GM19467 (cell line): Measurements from ENCODE around the gene LRSAM1.

Experiments used
- ATAC-seq: cut with Tn5 transposase; IDR thresholded peaks from one replicate; pipeline ENCODE4 v1.9.1; 2021; ENCODE audit warnings: mild to moderate bottlenecking, moderate library complexity; ENCODE audit not compliant: unreplicated experiment

Gene LRSAM1

DNA sequence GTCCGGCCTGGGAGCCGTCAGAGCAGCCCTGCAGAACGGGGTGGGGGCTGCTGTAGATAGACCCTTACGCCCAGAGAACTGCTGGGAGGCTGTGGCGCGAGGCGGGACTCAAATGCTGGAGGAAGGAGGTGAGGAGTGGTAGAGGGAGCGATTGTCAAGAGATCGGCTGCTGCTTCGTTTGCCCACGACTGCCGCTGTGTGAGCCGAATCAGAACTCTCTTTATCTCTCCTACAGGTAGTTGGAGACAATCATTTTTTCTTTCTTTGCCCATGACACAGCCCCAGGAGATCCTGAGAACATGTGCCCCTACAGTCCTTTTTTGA lies 26.7 kb upstream of the LRSAM1 start:
- no peak for ATAC-seq

DNA sequence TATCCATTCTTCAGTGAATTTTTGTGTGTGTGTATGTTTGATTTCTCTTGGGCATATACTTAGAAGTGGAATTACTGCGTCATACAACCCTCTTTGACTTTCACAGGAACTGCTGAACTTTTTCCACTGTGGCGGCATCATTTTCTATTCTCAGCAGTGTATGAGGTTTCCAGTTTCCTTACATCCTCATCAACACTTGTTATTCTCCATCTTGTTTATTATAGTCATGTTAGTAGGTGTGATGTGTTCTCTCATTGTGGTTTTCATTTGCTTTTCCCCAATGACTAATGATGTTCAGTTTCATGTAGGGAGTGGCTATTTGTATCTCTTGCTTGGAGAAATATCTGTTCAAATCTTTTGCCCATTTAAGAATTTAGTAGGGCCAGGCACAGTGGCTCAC lies 24.6 kb upstream of the LRSAM1 start:
- no peak for ATAC-seq

DNA sequence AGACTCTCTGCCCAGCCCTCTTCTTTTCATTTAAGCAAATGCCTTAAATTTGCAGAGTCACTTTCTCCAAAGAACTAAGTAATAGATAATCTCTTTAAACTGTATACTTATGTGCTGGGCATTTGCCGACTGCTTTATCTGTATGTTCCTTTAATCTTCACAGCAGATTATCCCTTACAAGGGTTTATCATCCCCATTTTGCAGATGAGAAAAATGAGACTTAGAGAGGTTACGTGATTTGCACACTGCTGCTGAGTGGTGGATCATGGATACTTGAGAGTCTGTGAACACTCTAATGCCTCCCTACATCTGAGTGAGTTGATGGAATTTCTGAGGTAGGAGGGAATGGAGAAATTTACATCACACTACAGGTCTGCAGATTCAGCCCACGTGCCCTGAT lies 23.0 kb upstream of the LRSAM1 start:
- ATAC-seq: no peak

DNA sequence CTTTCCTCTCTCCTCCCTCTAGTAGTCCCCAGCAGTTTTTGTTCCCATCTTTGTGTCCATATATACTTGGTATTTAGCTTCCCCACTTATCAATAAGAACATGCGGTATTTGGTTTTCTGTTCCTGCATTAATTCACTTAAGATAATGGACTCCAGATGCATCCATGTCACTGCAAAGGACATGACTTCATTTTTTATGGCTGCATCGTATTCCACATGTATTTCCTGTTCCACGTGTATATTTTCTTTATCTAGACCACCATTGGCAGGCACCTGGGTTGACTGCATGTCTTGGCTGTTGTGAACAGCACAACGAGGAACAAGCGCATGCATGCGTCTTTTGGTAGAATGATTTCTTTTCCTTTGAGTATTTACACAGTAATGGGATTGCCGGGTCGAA lies 20.9 kb upstream of the LRSAM1 start:
- no peak for ATAC-seq

DNA sequence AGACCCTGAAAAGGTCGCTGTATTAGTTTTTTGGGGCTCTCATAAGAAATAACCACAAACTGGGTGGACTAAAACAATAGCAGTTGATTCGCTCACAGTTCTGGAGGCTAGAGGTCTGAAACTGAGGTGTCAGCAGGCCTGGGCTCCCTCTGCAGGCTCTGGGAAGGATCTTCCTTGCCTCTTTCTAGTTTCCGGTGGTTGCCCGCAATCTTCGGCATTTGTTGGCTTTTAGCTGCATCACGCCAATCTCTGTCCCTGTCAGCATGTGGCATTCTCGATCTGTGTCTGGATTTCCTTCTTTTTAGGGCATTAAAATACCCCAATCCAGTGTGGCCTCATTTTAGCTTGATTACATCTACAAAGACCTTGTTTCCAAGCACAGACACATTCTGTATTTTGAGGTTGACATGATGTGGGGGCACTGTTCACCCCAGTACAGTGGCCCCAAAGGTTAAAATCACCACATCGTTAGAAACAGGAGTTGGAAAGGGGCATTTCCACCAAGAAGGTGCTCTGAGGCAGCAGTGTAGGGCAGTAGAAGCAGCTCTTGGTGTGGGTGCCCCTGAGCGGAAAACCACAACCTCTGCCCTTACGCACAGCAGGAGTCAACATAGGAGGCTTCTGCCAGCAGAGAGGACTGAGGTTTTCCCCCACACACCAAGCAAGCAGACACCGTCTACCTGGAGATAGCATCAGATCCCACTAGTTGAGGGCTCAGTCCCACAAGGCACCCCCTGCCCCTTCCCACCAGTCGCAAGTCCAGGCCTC lies 13.6 kb upstream of the LRSAM1 start:
- no peak for ATAC-seq

DNA sequence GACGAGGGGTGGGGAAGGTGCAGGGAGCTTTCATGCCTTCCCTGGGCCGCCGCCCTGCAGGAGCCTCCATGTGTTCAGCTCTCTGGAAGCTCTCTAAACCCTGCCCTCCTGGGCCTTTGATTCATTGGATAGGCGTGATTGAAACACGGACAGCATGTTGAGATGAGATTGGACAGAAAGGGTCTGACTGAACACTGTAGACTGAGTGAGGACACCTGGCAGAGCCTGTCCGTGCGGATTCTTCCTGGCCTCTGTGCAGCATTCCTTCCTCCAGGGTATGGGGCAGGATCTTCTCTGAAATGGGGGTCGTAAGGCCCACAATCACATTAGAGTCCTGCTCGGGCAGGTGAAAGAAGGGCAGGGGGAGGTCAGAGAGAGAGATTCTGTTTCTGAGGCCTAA lies 12.9 kb upstream of the LRSAM1 start:
- ATAC-seq: no peak

DNA sequence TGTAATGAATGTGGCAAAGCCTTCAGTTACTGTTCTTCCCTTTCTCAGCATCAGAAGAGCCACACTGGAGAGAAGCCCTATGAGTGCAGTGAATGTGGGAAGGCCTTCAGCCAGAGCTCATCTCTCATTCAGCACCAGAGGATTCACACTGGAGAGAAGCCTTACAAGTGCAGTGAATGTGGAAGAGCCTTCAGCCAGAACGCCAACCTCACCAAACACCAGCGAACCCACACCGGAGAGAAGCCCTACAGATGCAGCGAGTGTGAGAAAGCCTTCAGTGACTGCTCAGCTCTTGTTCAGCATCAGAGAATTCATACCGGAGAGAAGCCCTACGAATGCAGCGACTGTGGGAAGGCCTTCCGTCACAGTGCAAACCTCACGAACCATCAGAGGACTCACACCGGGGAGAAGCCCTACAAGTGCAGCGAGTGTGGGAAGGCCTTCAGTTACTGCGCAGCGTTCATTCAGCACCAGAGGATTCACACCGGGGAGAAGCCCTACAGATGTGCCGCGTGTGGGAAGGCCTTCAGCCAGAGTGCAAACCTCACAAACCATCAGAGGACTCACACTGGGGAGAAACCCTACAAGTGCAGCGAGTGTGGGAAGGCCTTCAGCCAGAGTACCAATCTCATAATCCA lies 6.9 kb upstream of the LRSAM1 start:
- no peak for ATAC-seq

DNA sequence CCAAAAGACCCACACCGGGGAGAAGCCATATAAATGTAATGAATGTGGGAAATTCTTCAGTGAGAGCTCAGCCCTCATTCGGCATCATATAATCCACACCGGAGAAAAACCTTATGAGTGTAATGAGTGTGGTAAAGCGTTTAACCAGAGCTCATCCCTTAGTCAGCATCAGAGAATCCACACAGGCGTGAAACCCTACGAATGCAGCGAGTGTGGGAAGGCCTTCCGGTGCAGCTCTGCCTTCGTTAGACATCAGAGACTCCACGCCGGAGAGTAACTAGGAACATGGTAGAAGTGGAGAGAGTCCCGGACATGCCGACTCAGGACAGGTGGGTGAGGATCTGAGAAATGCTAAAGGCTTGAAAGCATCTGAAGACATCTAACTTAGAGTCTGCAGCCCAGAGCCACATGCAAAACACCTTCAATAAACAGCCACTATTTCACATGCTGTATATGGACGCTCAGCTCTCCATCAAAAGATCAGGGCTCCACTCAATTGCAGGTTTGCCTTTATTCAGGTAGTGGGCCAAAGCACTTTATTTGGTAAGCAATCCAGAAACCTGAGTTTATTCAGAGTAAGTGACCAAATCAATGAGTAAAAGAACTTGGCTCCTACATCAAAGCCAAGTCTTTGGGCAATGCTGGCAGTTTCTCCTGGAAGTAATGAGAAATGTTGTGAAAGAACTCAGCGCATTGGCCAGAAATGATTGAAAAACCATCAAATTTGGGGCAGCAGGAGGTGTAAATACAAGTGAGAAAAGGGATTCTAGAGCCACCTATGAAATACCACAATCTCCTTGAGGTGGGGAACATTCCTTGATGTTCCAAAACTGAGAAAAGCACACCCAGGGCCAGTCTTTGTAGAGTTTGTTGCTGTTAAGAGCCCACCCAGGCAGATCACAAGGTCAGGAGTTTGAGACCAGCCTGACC lies 6.1 kb upstream of the LRSAM1 start:
- ATAC-seq: no peak

DNA sequence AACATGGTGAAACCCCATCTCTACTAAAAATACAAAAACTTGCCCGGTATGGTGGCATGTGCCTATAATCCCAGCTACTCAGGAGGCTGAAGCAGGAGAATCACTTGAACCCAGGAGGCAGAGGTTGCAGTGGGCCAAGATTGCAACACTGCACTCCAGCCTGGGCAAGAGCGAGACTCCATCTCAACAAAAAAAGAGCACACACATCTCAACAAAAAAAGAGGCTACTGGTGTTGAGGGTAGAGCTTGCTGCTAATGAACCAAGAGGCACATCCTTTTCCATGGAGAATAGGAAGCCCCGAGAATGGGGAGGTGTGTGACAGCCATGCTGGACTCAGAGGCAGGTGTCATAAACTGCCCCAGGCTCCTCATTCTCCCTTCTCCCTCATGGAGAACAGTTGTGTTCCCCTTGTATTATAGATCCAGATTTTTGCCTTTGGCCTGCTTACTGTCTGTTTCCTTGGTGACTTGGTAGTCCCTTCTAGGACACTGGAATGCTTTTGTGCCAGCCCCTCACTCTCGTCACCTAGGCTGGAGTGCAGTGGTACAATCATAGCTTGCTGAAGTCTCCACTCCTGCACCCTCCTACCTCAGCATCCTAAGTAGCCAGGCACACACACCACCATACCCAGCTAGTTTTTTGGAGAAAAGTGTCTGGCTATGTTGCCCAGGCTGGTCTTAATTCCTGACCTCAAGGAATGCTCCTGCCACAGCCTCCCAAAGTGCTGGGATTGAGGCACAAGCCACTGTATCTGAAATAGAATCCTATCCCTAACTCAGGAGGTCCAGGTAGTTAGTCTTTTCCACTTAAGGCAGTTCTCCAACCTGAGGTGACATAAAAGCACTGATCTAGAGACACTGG lies 5.2 kb upstream of the LRSAM1 start:
- ATAC-seq: no peak

DNA sequence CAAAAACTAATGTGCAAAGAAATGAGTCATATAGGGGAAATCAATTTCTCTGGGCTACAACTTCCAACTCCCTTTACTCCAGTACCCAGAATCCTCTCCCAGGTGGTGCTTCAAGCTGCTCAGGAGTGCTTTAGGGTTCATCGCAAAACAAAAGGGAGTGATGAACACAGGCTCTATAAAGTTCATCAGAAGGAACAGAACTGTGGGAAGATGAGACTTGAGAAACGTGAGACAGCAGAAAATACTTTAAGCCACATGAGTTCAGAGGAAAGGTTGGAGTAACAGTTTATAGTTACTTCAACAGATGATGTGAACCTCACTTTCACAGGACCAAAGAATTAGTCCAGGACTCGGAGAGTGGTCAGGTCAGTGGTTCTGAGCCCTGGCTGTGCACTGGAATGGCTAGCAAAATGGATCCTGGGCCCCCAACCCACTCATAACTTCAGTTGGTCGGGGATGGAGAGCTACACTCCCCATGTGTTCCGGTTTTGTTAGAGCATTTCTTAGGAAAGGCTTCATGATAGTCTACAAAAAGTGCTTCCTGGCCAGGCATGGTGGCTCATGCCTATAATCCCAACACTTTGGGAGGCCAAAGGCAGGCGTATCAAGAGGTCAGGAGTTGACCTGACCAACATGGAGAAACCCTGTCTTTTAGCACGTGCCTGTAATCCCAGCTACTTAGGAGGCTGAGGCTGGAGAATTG lies 4.4 kb upstream of the LRSAM1 start:
- no peak for ATAC-seq

DNA sequence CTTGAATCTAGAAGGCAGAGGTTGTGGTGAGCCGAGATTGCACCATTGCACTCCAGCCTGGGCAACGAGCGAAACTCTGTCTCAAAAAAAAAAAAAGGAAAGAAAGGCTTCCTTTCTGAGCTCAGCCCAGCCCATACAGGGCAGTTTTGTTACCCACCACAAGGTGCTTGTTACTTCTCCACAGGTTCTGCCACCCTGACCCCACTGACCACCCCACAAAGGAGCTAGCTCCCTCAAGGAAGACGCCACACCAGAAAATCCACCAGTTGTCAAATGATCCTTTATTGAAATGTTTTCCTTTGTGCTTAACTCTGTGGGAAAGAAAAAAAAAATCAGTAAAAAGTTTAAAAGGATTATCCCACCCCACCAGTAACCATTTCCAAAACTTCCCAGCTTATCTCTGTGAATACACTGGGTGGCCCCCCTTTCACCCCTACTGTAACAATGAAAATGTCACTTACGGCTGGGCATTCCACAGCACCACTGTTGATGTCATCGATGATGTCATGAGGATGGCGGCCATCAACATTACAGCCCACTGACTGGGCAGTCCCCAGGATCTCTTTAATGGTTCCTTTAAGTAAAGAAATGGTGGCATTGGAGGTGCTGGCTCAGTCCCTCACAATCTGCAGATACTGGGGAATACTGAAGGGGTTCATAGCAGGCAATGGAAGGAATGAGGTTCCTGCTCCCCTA lies 3.7 kb upstream of the LRSAM1 start:
- no peak for ATAC-seq

DNA sequence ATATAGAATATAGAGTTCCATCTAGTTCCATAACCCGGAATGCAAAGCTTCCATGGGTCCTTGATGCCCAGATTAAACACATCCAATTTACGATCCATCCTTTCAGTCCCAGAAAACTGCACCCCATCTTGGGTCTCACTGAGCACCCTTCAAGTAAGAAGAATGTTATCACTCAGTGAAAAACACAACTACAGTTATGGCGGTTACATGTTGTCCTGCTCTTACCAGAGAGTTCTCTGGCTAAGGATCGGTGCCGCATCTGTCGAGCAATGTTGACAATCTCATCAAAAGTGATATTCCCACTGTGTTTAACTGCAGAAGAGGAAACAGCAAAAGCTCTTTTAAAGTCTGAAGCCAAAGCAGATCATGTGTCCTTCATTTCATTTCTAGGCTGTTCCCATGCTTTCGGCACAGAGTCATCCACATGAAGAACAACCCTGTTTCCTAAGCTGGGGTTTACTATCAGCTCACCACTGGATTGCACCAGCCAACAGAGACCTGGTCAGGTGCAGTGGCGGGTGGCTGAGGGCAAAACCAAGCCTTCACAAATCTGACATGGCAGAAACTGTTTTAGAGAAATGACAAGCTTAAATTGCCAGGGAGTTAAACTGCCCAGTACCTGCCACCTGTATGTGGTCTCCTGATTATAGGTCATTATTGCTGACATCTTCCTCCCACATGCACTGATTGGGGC lies 3.1 kb upstream of the LRSAM1 start:
- no peak for ATAC-seq

DNA sequence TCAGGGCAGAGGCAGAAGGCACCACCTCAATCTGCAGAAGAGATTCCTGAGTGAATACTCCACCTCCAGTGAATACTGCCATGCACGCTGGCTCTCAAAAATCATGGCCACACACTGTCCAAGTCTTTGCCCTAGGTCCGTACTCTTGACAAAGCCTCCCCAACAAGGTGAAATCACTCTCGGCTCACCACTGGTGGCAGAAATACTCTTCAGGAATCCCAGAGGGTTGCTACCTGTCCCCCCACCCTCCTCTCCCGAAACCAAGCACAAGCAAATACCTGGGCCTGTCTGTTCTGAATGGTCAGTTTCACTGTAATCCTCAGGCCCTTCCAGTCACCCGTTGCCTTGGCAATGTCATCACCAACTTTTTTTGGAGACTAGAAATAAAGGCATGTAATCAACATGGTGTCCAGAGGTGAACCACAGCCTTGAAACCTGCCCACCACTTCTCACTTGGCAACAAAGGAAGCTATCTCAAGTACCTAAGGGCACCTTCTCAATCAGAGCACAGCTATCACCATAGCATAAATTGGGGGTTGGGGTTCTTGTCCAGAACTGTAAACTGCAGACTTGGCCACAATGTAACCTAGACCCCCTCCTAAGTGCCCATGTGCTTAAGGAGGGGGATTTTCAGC lies 1.9 kb upstream of the LRSAM1 start:
- ATAC-seq: no peak

DNA sequence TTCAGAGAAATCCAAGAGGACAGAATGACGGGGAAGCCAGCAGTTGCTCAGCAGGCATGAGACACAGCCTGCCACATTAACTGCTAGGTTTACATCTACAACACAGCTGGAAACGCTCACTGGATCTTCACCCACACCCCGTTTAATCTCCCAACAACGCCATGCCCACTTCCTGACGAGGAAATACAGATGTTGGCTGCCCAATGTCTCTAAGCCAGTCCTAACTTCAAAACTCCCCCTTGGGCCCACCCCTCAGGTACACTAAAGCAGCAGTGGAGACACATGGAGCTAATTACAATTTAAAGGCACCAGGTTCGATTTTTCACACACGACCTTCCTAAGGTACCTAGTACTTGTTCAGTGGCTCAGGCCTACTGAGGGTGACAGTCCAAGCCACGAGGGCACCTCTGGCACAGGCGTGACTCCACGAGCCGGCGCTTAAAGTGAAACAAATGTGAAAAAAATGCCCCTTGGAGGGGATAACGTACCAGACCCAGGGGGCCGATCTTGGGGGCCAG lies 1.0 kb upstream of the LRSAM1 start:
- no peak for ATAC-seq

DNA sequence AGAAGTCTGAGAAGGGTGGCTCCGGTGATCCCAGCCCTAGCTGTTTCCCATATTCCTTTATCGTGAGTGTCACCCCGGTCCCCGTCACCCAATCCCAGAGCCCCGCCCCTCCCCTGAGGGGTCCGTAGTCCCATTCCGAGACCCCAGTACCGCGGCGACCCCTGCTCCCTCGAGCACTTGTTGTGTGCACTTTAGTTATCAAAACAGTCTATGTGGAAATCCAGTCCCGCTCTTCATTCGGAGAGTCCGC lies 223 bp downstream of the LRSAM1 start:
- peak; percentile 18 for ATAC-seq

DNA sequence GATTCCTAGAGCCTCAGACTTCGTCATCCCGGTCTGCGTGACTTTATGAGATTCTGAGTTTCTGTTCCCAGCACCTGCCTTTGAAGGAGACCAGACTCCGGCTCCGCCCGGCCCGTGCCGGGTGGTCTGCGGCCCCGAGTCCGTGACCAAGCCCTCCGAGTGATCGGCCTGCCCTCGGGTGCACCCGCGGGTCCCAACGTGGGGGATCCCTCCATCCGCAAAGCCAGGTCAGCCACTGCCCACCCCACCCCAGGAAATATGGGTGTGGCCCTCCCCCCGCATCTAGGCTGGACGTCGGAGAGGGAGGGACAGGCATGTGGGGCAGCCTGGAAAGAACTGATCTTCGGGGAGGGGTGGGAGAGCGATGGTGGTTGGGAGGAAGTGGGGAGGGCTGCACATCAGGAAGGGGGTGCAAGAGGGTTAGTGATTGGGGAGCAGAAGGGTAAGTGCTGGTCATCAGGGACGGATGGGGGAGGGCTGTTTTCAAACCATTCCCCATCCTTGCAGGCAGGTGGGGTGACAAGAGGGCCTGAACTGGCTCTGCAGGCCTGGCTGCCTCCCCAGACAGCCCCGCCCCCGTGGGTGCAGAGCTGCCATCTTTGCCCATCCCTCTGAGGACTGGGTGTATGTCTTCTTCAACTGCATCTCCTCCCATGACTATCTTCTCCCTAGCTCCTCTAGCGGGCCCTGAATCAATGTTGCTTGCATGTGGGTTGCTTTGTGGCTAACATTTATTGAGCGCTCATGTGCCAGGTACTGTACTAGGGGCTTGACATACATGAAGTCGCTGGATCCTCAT lies 747 bp downstream of the LRSAM1 start:
- ATAC-seq: peak; percentile 2

DNA sequence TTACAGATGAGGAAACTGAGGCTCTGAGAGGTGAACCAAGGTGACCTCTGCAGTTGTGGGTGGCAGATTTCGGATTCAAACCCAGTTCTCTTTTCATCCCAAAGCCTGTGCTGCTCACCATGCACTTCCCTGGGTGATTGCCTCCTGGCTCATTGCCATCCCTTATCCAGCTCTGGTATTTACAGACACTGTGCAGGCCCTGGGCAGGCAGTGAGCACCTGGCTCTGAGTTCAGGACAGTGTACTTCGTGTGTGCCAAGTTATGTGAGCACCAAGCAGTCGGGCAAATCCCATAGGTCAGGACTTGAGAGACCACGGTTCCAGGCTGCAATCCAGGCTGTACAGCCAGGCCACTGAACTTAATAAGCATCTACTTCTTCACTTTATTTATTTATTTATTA lies 1.4 kb downstream of the LRSAM1 start:
- ATAC-seq: no peak
